ENCODE data around the gene CLHC1.
"Not testable (repeated sequence)": the region's sequence is repeated elsewhere in the genome, so short reads cannot be mapped to it uniquely, and the experiment has no call there.

Gene CLHC1

DNA sequence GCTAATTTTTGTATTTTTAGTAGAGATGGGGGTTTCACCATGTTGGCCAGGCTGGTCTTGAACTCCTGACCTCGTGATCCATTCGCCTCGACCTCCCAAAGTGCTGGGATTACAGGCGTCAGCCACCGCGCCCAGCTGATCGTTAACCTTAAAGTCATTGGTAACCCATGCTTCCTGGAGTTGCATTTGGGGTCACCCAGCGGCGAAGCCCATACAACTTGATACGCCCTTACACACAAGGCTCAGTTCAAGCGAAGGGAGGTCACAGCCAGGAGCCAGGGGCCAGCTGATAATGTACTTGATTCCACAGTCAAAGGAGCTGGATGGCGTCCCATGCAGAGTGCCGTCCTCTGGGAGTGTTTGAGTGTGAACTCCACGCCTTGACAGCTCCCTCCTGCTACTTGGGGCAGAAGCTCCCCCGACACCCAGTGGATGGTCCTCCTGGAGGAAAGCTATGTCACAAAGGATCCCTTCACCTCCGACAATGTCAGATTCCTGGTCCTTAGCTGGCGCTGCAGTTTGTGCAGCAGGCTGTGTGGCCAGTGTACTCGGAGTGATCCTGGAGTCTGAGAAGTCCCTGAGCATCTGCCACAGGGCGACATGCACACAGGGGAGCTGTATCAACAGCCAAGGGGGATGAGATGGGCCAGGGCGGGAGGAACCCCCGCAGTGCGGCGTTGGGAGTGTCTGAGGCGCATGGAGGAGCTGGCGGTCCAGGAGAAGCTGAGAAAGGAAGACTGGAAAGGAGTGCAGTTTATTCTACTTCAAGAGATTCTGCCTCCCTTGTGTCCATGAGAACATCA, 7.9 kb downstream of the CLHC1 start:
- no peak for ATAC-seq
- H3K36me3 Mint-ChIP-seq (ENCODE audit: low read depth) = peaks cover 12% of the 10 kb centered on the region
- peak overlapping the region; percentile 69 for H3K27ac Mint-ChIP-seq
- no peaks in the 10 kb centered on the region for H3K9me3 Mint-ChIP-seq
- H3K27me3 Mint-ChIP-seq = no peaks in the 10 kb centered on the region
- peak overlapping the region; percentile 76 for H3K4me3 Mint-ChIP-seq
- no peak for DNase-seq
- H3K4me1 Mint-ChIP-seq = peaks cover 39% of the 10 kb centered on the region

DNA sequence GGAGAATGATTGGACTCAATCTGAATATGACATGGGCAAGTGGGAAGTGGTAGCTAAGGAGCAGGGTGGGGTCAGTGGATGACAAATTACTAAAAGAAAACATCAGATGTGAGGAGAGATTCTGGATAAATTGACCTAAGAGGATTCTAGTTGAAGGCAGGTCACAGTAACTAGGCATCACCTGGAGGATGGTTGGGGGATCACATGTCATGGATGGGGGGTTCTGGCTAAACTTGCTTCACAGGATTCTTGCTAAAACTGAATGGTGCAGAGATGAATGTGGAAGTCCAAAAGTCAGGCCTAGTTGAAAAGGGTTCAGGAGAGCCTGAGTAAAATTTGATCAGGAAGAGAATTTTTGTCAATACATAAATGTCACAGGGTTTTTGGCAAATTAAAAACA, 18.3 kb downstream of the CLHC1 start:
- ATAC-seq (no peak), DNase-seq (no peak)
- no peaks in the 10 kb centered on the region for H3K9me3 Mint-ChIP-seq
- H3K27me3 Mint-ChIP-seq = no peaks in the 10 kb centered on the region
- no peak overlapping the region for H3K4me3 Mint-ChIP-seq
- no peak overlapping the region for H3K27ac Mint-ChIP-seq
- no peaks in the 10 kb centered on the region for H3K4me1 Mint-ChIP-seq
- H3K36me3 Mint-ChIP-seq (ENCODE audit: low read depth) = no peaks in the 10 kb centered on the region

DNA sequence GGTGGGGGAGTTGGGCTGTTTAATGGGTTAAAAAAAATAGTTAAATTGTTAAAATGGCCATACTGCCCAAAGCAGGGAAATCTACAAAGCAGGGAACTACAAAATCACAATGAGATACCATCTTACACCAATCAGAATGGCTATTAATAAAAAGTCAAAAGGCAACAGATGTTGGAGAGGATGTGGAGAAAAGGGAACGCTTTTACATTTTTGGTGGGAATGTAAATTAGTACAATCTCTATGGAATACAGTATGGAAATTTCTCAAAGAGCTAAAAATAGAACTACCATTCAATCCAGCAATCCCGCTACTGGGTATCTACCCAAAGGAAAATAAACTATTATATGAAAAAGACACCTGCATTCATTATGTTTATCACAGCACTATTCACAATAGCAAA, 27.1 kb downstream of the CLHC1 start:
- DNase-seq = no peak
- no peaks in the 10 kb centered on the region for H3K4me1 Mint-ChIP-seq
- peaks cover 27% of the 10 kb centered on the region for H3K9me3 Mint-ChIP-seq
- H3K4me3 Mint-ChIP-seq = no peak overlapping the region
- H3K27me3 Mint-ChIP-seq = no peaks in the 10 kb centered on the region
- H3K27ac Mint-ChIP-seq = no peak overlapping the region
- H3K36me3 Mint-ChIP-seq (ENCODE audit: low read depth) = peaks cover 40% of the 10 kb centered on the region
- no peak for ATAC-seq

DNA sequence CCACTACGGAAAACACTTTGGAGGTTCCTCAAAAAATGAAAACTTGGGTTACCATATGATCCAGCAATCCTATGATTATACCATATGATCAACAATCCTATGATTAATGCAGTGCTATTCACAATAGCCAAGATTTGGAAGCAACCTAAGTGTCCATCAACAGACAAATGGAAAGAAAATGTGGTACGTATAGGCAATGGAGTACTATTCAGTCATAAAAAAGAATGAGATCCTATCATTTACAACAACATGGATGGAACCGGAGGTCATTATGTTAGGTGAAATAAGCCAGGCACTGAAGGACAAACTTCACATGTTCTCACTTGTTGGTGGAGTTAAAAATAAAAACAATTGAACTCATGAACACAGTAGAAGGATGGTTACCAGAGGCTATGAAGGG, 27.6 kb downstream of the CLHC1 start:
- H3K27ac Mint-ChIP-seq = no peak overlapping the region
- no peak for ATAC-seq

DNA sequence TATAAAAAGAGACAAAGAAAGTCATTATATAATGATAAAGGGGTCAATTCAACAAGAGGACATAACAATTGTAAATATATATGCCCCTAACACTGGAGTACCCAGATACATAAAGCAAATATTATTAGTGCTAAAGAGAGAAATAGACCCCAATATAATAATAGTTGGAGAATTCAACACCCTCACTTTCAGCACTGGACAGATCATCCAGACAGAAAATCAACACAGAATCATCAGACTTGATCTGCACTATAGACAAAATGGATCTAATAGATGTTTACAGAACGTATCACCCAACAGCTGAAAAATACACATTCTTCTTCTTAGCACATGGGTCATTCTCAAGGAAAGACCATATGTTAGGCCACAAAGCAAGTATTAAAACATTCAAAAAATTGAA, 31.7 kb downstream of the CLHC1 start:
- no peaks in the 10 kb centered on the region for H3K4me1 Mint-ChIP-seq
- H3K36me3 Mint-ChIP-seq (ENCODE audit: low read depth) = peaks cover 61% of the 10 kb centered on the region
- H3K27ac Mint-ChIP-seq = no peak overlapping the region

More for the DNA sequence above, 27.6 kb downstream of the CLHC1 start:
- Mint-ChIP-seq H3K4me1 (no peaks in the 10 kb centered on the region), H3K36me3 (ENCODE audit: low read depth) (peaks cover 43% of the 10 kb centered on the region), H3K9me3 (peaks cover 29% of the 10 kb centered on the region), H3K27me3 (no peaks in the 10 kb centered on the region), H3K4me3 (no peak overlapping the region)
- DNase-seq = no peak

DNA sequence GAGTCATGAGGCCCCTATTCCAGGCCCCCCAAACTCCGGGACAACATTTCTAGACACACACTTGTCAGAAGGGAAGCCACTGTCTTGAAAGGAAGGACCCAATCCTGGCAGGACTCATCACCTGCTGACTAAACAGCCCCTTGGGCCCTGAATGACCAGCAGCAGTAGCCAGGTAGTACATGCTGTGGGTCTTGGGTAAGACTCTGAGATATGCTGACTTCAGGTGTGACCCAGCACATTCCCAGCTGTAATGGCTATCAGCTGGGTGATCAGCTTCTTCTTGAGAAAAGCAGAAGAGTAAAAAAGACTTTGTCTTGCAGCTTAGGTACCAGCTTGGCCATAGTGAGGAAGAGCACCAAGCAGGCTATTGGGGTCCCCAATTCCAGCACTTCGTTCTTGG, 35.6 kb downstream of the CLHC1 start:
- Mint-ChIP-seq H3K27me3 (no peaks in the 10 kb centered on the region), H3K36me3 (ENCODE audit: low read depth) (peaks cover 43% of the 10 kb centered on the region), H3K27ac (no peak overlapping the region), H3K9me3 (peaks cover 19% of the 10 kb centered on the region), H3K4me3 (no peak overlapping the region), H3K4me1 (no peaks in the 10 kb centered on the region)
- ATAC-seq (no peak), DNase-seq (no peak)

More for the DNA sequence above, 31.7 kb downstream of the CLHC1 start:
- Mint-ChIP-seq H3K9me3 (peaks cover 31% of the 10 kb centered on the region), H3K4me3 (no peak overlapping the region), H3K27me3 (no peaks in the 10 kb centered on the region)
- ATAC-seq = no peak
- DNase-seq = no peak

DNA sequence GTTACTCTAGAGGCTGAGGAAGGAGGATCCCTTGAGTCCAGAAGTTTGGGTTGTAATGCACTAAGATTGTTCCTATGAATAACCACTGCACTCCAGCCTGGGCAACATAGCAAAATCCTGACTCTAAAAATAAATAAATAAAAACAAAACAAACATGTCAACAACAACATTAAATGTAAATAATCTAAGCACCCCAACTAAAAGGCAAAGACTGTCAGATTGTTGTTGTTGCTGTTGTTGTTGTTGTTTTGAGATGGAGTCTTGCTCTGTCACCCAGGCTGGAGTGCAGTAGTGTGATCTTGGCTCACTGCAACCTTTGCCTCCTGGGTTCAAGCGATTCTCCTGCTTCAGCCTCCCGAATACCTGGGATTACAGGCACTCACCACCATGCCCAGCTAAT, 40.2 kb downstream of the CLHC1 start:
- not testable (repeated sequence) for ATAC-seq, H3K27ac Mint-ChIP-seq, DNase-seq, H3K27me3 Mint-ChIP-seq, H3K4me1 Mint-ChIP-seq, H3K4me3 Mint-ChIP-seq, H3K9me3 Mint-ChIP-seq
- peaks cover 18% of the 10 kb centered on the region for H3K36me3 Mint-ChIP-seq (ENCODE audit: low read depth)

DNA sequence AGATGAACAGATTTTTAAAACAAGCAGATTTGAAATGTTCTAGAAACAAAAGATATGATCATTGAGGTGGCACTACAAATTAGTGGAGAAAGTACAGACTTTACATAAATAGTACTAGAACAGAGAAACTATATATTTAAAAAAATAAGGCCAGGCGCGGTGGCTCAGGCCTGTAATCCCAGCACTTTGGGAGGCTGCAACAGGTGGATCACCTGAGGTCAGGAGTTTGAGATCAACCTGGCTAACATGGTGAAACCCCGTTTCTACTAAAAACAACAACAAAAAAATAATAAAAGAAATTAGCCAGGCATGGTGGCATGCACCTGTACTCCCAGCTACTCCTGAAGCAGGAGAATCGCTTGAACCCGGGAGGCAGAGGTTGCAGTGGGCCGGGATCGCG, 45.3 kb downstream of the CLHC1 start:
- DNase-seq, H3K27me3 Mint-ChIP-seq, H3K9me3 Mint-ChIP-seq, H3K4me1 Mint-ChIP-seq, ATAC-seq, H3K4me3 Mint-ChIP-seq, H3K27ac Mint-ChIP-seq: not testable (repeated sequence)
- peaks cover 15% of the 10 kb centered on the region for H3K36me3 Mint-ChIP-seq (ENCODE audit: low read depth)

DNA sequence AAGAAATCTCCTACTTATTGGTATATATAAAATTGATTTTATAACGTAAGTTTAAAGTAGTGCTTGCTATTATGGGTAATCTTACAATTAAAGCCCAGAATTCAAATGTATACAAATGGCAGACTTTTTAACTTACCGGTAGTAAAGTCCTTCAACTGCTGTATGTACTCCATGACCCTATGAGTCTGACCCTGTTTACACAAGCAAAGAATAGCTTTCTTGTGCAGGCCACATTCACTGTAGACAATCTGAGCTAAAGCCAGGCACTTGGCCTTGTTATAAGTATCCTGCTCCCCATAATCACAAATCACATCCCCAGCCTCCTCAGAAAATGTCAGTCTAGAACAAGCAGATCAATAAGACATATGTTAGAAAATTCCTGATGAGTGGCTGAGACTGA, 51.7 kb downstream of the CLHC1 start:
- H3K4me3 Mint-ChIP-seq = no peak overlapping the region
- no peak overlapping the region for H3K27ac Mint-ChIP-seq
- DNase-seq (no peak), ATAC-seq (no peak)
- H3K9me3 Mint-ChIP-seq = no peaks in the 10 kb centered on the region
- H3K27me3 Mint-ChIP-seq = no peaks in the 10 kb centered on the region
- H3K36me3 Mint-ChIP-seq (ENCODE audit: low read depth) = peaks cover 2% of the 10 kb centered on the region
- H3K4me1 Mint-ChIP-seq = peaks cover 5% of the 10 kb centered on the region

DNA sequence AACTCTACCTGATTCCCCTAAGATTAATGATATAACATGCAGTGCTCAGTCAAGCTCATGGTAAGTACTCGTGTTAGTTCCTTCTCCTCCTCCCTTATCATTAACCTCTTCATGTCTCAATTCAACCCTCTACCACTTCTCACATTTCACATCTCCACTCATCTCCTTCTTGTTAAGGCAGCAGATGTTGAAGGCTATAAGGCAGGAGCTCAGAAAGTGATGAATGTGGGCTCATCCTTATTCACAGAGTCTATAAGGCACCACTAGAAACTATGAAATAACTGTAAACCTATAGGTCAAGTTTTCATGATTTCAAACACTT, 56.0 kb downstream of the CLHC1 start:
- H3K27ac Mint-ChIP-seq = no peak overlapping the region
- DNase-seq = no peak
- no peak overlapping the region for H3K4me3 Mint-ChIP-seq
- peaks cover 5% of the 10 kb centered on the region for H3K4me1 Mint-ChIP-seq
- H3K36me3 Mint-ChIP-seq (ENCODE audit: low read depth) = no peaks in the 10 kb centered on the region
- ATAC-seq = no peak
- no peaks in the 10 kb centered on the region for H3K27me3 Mint-ChIP-seq
- H3K9me3 Mint-ChIP-seq = no peaks in the 10 kb centered on the region

DNA sequence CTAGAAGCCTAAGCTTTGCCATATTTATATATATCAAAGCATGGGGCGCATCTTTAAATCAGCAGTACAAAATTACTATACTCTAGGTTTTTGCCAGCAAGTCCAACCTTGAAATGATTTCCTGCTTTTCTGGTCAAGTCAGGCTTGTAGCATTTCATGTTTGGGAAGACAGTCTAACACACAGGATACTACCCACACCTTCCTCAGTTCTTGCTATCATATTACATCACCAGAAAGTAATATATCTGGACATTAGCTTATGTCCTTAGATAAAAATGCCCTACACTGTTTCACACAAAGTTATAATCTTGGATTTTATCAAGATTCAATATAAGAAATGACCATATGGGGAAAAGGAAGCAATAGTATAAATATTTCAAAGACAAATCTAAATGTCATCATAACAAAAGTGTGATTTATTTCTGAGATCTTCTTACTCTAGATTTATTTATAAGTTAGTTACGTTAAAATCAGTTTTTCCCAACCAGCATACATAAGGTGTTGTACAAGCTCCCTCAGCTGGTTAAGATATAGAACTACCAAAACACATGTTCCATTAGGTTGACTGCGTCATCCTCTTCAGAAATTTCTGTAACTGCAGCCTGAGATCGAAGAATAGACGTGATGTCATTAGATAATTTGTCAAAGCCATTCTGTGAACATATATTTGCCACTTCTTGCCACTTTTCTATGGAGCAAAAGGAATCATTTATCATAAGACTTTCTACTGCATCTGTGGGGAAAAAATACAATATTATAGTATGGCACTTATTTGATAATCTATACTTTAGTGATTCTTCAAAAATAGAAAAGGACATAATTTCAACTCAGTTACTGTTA, 56.6 kb downstream of the CLHC1 start:
- Mint-ChIP-seq H3K4me1 (peaks cover 5% of the 10 kb centered on the region), H3K27me3 (no peaks in the 10 kb centered on the region), H3K27ac (no peak overlapping the region), H3K4me3 (no peak overlapping the region), H3K9me3 (no peaks in the 10 kb centered on the region), H3K36me3 (ENCODE audit: low read depth) (no peaks in the 10 kb centered on the region)
- ATAC-seq (peak; percentile 73), DNase-seq (no peak)

DNA sequence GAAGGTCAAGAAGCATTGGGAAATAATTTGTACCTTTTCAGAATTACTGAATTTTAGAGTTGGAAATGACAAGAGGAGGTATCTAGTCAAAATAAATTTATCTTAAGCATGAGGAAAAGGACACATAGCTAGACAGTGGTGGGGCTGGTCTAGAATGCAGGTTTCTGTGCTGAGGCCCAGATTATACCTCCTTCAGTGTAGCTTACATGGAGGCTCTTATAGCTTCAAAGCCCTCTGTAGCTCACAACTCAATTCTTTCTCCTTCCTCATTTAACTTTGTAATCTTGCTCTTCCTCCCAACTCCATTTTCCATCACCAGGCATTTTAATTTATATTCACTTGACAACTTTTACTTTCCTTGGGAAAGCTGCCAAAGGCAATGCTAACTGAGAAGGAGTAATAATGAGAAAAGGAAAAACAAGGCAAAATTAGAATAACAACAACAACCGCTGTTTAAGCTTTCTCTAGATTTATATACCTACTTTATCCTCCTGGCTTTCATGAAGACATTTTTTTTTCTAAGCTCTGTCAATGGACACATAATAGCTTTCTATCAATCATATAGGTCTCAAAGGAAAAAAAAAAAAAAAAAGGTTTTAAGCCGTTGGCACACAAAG, 58.5 kb downstream of the CLHC1 start:
- Mint-ChIP-seq H3K4me1 (peaks cover 5% of the 10 kb centered on the region), H3K4me3 (no peak overlapping the region), H3K9me3 (no peaks in the 10 kb centered on the region), H3K36me3 (ENCODE audit: low read depth) (no peaks in the 10 kb centered on the region), H3K27me3 (no peaks in the 10 kb centered on the region), H3K27ac (no peak overlapping the region)
- no peak for ATAC-seq
- DNase-seq = no peak

DNA sequence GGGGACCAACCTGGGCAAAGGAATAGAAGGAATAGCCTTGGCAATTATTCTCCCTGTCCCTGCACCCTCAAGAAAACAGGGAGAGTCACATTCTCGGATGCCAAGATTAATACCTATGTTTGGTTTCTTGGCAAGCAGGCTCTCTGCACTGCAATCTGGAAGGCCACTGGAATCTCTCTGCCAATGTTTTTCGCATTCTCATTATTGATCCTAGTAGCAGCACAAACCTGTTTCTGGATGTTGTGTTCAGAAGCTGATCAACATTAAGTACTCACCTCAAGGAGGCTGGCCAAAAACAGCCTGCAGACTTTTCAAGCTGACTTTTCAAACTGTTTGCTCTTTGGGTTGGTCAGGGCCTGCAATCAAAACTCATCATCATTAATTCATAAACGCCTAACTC, 62.2 kb downstream of the CLHC1 start:
- Mint-ChIP-seq H3K4me3 (no peak overlapping the region), H3K4me1 (no peaks in the 10 kb centered on the region)

DNA sequence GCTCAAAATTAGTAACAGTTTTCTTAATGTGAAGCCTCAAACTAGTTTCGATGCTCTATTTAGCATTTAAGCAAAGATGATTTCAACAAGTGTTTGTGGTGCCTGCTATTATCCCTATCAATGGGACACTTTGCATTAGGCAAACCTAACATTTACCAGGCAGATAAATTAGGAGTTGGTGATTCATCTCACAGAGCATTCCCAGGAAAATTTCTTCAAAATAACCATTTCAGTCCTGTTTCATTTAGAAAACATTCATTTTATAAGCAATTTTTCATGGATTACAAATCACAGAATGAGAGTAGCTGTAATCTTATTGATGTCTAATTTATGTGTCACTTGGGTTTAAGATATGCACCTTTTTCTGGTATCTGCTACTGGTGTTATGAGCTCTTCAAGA, 62.7 kb downstream of the CLHC1 start:
- Mint-ChIP-seq H3K4me3 (no peak overlapping the region), H3K9me3 (no peaks in the 10 kb centered on the region), H3K4me1 (no peaks in the 10 kb centered on the region), H3K36me3 (ENCODE audit: low read depth) (no peaks in the 10 kb centered on the region), H3K27ac (no peak overlapping the region), H3K27me3 (no peaks in the 10 kb centered on the region)
- DNase-seq (no peak), ATAC-seq (no peak)

More for the DNA sequence above, 62.2 kb downstream of the CLHC1 start:
- Mint-ChIP-seq H3K27ac (no peak overlapping the region), H3K9me3 (no peaks in the 10 kb centered on the region), H3K36me3 (ENCODE audit: low read depth) (no peaks in the 10 kb centered on the region), H3K27me3 (no peaks in the 10 kb centered on the region)
- DNase-seq = no peak
- no peak for ATAC-seq

Data from activated naive CD8-positive, alpha-beta T cell treated with anti-CD3 and anti-CD28 coated beads, Interleukin-2, amount 50 U/mL, for 24 hours (primary cell).